Measurements from ENCODE around the gene GCNA.

GRCh38 chrX:71579990-71580380 lies 1.7 kb downstream of the GCNA start:
- TF ChIP-seq CTCF (IDR thresholded peaks at IDR 0.05) (no peak), POLR2A (IDR thresholded peaks at IDR 0.05) (no peak)
